CD8-positive, alpha-beta memory T cell (primary cell): ENCODE measurements around the gene F13B. TPM values are rescaled to one million over a fixed set of nuclear protein-coding genes. Genes with fewer than 3 reads are reported as not detected.
"Not testable (repeated sequence)": the region's sequence is repeated elsewhere in the genome, so short reads cannot be mapped to it uniquely, and the experiment has no call there.

Experiments
- CTCF ChIA-PET: fragments of 350-600 bp; sonication (Branson Sonifier 250); formaldehyde crosslinking; loops from one replicate; lab custom pipeline; 2021; ENCODE audit warnings: antibody characterized with exemption; lab: Charles Lee
- POLR2A ChIA-PET: fragments of 350-600 bp; sonication (Branson Sonifier 250); formaldehyde crosslinking; loops from one replicate; lab custom pipeline; 2021; ENCODE audit warnings: antibody characterized with exemption; lab: Charles Lee
- DNase-seq, 5 donors: peaks; one replicate each; pipeline versions ENCODE4 v3.0.0 to v3.0.0-alpha.2; 2020 to 2022; ENCODE audit warnings: mixed read lengths in 1 of 5
- H3K27ac ChIP-seq: one replicate; pipeline ENCODE4 v1.7.0; 2013; ENCODE audit warnings: low read depth, mild to moderate bottlenecking, low read length, moderate library complexity
- H3K27me3 ChIP-seq: 2 replicates; pipeline ENCODE4 v1.7.0; 2013; ENCODE audit warnings: low read length, mild to moderate bottlenecking; ENCODE audit not compliant: insufficient read depth, poor library complexity, severe bottlenecking
- H3K36me3 ChIP-seq: 2 replicates; pipeline ENCODE4 v1.7.0; 2013; ENCODE audit warnings: mild to moderate bottlenecking, low read length, moderate library complexity; ENCODE audit not compliant: insufficient read depth
- H3K4me1 ChIP-seq: 2 replicates; pipeline ENCODE4 v1.7.0; 2013; ENCODE audit warnings: mild to moderate bottlenecking, low read length, moderate library complexity; ENCODE audit not compliant: insufficient read depth
- H3K4me3 ChIP-seq: 2 replicates; pipeline ENCODE4 v1.7.0; 2013; ENCODE audit warnings: mild to moderate bottlenecking, low read length
- H3K9me3 ChIP-seq: 2 replicates; pipeline ENCODE4 v1.7.0; 2013; ENCODE audit warnings: mild to moderate bottlenecking, low read length
- H3K27ac Mint-ChIP-seq, 8 donors: one replicate each; pipeline ENCODE4 v1.8.0; 2020 to 2021; ENCODE audit warnings: mixed read lengths in 8 of 8, mild to moderate bottlenecking in 6 of 8, inconsistent platforms in 3 of 8, moderate library complexity in 3 of 8
- H3K27me3 Mint-ChIP-seq, 2 donors: one replicate each; pipeline ENCODE4 v1.8.0; 2020 to 2021; ENCODE audit warnings: mixed read lengths in 2 of 2, mild to moderate bottlenecking in 1 of 2, moderate library complexity in 1 of 2
- H3K36me3 Mint-ChIP-seq, 3 donors: one replicate each; pipeline ENCODE4 v1.8.0; 2020 to 2021; ENCODE audit warnings: mixed read lengths in 3 of 3, inconsistent platforms in 1 of 3, mild to moderate bottlenecking in 1 of 3
- H3K4me1 Mint-ChIP-seq, 3 donors: one replicate each; pipeline ENCODE4 v1.8.0; 2020 to 2021; ENCODE audit warnings: mixed read lengths in 3 of 3, inconsistent platforms in 1 of 3, mild to moderate bottlenecking in 1 of 3
- H3K4me3 Mint-ChIP-seq, 7 donors: one replicate each; pipeline ENCODE4 v1.8.0; 2020 to 2021; ENCODE audit warnings: mixed read lengths in 7 of 7, mild to moderate bottlenecking in 6 of 7, moderate library complexity in 4 of 7, inconsistent platforms in 2 of 7
- H3K9me3 Mint-ChIP-seq, 5 donors: one replicate each; pipeline ENCODE4 v1.8.0; 2020 to 2022; ENCODE audit warnings: mixed read lengths in 5 of 5, mild to moderate bottlenecking in 3 of 5, moderate library complexity in 2 of 5, inconsistent platforms in 1 of 5
- polyA plus RNA-seq: library from polyadenylated mRNA; unstranded; fragments of 300-500 nt; fragmentation: Illumina TruSeq; gene quantifications from one replicate; pipeline ENCODE4 v1.2.3, GENCODE V29; 2021
- total RNA-seq, 2 experiments: library from RNA; stranded (reverse); gene quantifications; one replicate each; pipeline ENCODE4 v1.2.3, GENCODE V29; 2021

The F13B gene
- total and polyA plus RNA-seq, 3 experiments from 2014 or later, result not detected

DNA sequence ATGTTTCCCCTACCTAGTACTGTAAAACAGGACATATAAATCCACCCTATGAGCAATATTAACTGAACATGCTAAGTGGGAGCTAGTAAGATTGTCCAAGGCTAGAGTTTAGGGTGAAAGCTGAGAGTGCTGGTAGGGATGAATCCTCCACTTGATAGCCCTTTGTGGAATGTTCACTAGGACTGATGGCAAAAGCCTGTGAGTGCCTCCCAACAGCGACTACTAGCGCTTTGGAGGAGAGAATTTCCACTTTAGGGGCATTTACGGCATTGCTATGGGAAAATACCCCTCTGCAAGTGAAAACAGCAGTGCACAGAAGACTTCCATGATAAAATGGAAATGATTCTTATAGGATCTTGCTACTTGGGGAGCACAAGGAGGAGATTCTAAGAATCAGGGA, 53.8 kb downstream of the F13B start:
- no peak for DNase-seq

DNA sequence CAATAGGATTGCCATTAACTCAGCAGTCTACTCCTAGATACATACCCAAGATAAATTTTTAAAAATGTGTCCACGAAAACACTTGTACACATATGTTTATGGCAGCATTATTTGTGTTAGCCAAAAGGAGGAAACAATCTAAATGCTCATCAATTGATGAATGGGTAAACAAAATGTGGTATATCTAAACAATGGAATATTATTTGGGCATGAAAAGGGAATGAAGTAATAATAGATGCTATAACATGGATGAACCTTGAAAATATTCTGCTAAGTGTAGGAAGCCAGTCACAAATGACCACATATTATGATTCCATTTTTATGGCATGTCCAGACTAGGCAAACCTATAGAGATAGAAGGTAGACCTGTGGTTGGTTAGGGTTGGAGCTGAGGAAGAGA, 55.4 kb downstream of the F13B start:
- no peaks in the 10 kb centered on the region for H3K27me3 ChIP-seq
- Mint-ChIP-seq H3K9me3 (peaks cover 3 to 12% (median 7%) of the 10 kb centered on the region in 5 donors), H3K4me3 (no peak overlapping the region), H3K27ac (peak overlapping the region in 1 of 8 donors; percentile 56), H3K36me3 (no peaks in the 10 kb centered on the region), H3K4me1 (no peaks in the 10 kb centered on the region), H3K27me3 (peaks cover 0 to 3% of the 10 kb centered on the region in 2 donors)
- no peaks in the 10 kb centered on the region for H3K36me3 ChIP-seq
- ChIA-PET POLR2A (no interaction called here), CTCF (no interaction called here)
- H3K27ac ChIP-seq, result no peak overlapping the region
- no peaks in the 10 kb centered on the region for H3K4me1 ChIP-seq
- H3K4me3 ChIP-seq, result no peak overlapping the region
- H3K9me3 ChIP-seq, result no peaks in the 10 kb centered on the region
- DNase-seq, result no peak

More for the DNA sequence above, 53.8 kb downstream of the F13B start:
- Mint-ChIP-seq H3K9me3 (peaks cover 3 to 12% (median 7%) of the 10 kb centered on the region in 5 donors), H3K4me1 (no peaks in the 10 kb centered on the region), H3K36me3 (no peaks in the 10 kb centered on the region), H3K27me3 (peaks cover under 1 to 3% of the 10 kb centered on the region in 2 donors), H3K27ac (no peak overlapping the region), H3K4me3 (no peak overlapping the region)
- Histone ChIP-seq H3K4me1 (no peaks in the 10 kb centered on the region), H3K9me3 (no peaks in the 10 kb centered on the region), H3K36me3 (no peaks in the 10 kb centered on the region), H3K27ac (no peak overlapping the region), H3K4me3 (no peak overlapping the region), H3K27me3 (no peaks in the 10 kb centered on the region)
- ChIA-PET CTCF (no interaction called here), POLR2A (no interaction called here)

DNA sequence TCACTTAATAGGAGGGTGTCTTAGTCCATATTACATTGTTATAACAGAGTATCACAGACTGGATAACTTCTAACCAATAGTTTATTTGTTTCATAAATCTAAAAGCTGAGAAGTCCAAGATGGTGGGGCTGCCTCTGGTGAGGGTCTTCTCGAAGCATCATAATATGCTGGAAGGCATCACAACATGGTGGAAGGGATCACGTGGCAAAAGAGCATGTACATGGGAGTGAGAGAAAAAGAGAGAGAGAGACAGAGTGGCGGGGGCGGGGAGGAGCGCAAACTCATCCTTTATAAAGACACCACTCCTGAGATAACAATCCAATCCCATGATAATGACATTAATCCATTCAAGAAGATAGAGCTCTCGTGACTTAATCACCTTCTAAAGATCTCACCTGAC, 58.2 kb downstream of the F13B start:
- POLR2A ChIA-PET, result no interaction called here
- no peaks in the 10 kb centered on the region for H3K4me1 ChIP-seq
- CTCF ChIA-PET, result no interaction called here
- H3K9me3 ChIP-seq, result no peaks in the 10 kb centered on the region
- no peaks in the 10 kb centered on the region for H3K36me3 Mint-ChIP-seq
- DNase-seq, result no peak
- no peak overlapping the region for H3K27ac ChIP-seq
- no peaks in the 10 kb centered on the region for H3K27me3 ChIP-seq
- peaks cover 3 to 6% of the 10 kb centered on the region in 2 donors for H3K27me3 Mint-ChIP-seq
- no peak overlapping the region for H3K4me3 Mint-ChIP-seq
- H3K4me1 Mint-ChIP-seq, result no peaks in the 10 kb centered on the region
- H3K27ac Mint-ChIP-seq, result no peak overlapping the region
- no peak overlapping the region for H3K4me3 ChIP-seq
- H3K9me3 Mint-ChIP-seq, result peaks cover 3 to 12% (median 7%) of the 10 kb centered on the region in 5 donors
- H3K36me3 ChIP-seq, result no peaks in the 10 kb centered on the region

DNA sequence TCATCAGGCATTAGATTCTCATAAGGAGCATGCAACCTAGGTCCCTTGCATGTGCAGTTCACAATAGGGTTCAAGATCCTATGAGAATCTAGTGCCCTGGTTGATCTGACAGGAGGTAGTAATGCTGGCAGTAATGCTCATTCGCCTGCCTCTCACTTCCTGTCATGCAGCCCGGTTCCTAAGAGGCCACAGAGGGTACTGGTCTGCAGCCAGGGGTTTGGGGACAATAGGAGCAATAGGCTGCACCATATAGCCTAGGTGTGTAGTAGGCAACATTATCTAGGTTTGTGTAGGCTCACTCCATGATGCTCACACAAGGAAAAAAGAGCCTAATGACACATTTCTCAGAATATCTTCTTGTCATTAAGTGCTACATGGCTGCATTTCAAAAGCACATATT, 63.9 kb downstream of the F13B start:
- Mint-ChIP-seq H3K9me3 (no peaks in the 10 kb centered on the region), H3K4me3 (no peak overlapping the region), H3K27me3 (peaks cover 0 to 6% of the 10 kb centered on the region in 2 donors), H3K36me3 (no peaks in the 10 kb centered on the region), H3K27ac (no peak overlapping the region), H3K4me1 (no peaks in the 10 kb centered on the region)
- Histone ChIP-seq H3K4me1 (no peaks in the 10 kb centered on the region), H3K27me3 (no peaks in the 10 kb centered on the region), H3K27ac (no peak overlapping the region), H3K9me3 (no peaks in the 10 kb centered on the region), H3K36me3 (no peaks in the 10 kb centered on the region), H3K4me3 (no peak overlapping the region)
- no peak for DNase-seq
- POLR2A ChIA-PET, result no interaction called here
- CTCF ChIA-PET, result no interaction called here

DNA sequence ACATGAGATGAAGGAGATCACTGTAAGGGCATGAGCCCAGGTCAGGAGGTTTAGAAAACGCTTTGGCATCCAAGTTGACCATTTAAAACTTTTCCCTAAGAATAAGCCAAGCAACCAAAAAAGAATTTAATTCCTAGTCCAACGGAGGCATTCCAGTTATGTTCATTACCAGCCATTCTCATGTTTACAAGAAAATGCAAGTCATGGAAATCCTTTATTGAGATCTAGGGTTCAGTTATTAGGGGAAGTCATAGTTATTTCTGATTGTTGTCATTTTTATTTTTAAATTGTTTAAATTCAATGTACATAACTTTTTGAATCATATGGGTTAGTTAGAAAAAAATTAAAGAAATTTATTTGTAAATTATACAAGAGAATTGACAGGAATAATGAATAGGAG, 65.2 kb downstream of the F13B start:
- Histone ChIP-seq H3K4me1 (no peaks in the 10 kb centered on the region), H3K36me3 (no peaks in the 10 kb centered on the region), H3K4me3 (no peak overlapping the region), H3K9me3 (no peaks in the 10 kb centered on the region), H3K27ac (no peak overlapping the region), H3K27me3 (no peaks in the 10 kb centered on the region)
- H3K9me3 Mint-ChIP-seq, result no peaks in the 10 kb centered on the region
- no peak overlapping the region for H3K4me3 Mint-ChIP-seq
- H3K27me3 Mint-ChIP-seq, result peaks cover 0 to 9% of the 10 kb centered on the region in 2 donors
- ChIA-PET POLR2A (no interaction called here), CTCF (no interaction called here)
- H3K4me1 Mint-ChIP-seq, result no peaks in the 10 kb centered on the region
- no peaks in the 10 kb centered on the region for H3K36me3 Mint-ChIP-seq
- no peak overlapping the region for H3K27ac Mint-ChIP-seq
- DNase-seq, result no peak

DNA sequence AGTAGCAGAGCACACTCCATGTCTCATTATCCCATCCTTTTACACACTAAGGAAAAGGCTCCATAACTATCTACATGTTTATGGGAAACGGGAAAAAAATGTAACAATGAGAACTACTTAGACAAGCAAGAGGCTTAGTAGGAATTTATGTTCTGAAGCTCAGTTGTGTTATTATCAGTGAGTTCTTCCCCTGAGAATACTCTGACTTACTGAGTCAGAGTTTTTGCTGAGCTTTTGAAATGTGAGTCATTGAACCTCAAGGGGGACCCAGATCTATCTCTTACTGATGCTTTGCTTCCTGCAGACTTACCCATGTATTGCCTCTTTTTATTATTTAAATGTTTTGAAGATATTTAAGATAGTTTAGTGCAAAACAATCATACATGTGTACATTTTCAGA, 69.6 kb downstream of the F13B start:
- Mint-ChIP-seq H3K4me1 (no peaks in the 10 kb centered on the region), H3K27ac (no peak overlapping the region), H3K36me3 (no peaks in the 10 kb centered on the region), H3K27me3 (peaks cover 0 to 7% of the 10 kb centered on the region in 2 donors), H3K4me3 (no peak overlapping the region), H3K9me3 (peaks cover 0 to under 1% (median 0%) of the 10 kb centered on the region in 5 donors)
- H3K27ac ChIP-seq, result no peak overlapping the region
- H3K36me3 ChIP-seq, result no peaks in the 10 kb centered on the region
- H3K9me3 ChIP-seq, result no peaks in the 10 kb centered on the region
- DNase-seq, result no peak
- H3K4me1 ChIP-seq, result no peaks in the 10 kb centered on the region
- no peaks in the 10 kb centered on the region for H3K27me3 ChIP-seq
- ChIA-PET POLR2A (no interaction called here), CTCF (no interaction called here)
- H3K4me3 ChIP-seq, result no peak overlapping the region

DNA sequence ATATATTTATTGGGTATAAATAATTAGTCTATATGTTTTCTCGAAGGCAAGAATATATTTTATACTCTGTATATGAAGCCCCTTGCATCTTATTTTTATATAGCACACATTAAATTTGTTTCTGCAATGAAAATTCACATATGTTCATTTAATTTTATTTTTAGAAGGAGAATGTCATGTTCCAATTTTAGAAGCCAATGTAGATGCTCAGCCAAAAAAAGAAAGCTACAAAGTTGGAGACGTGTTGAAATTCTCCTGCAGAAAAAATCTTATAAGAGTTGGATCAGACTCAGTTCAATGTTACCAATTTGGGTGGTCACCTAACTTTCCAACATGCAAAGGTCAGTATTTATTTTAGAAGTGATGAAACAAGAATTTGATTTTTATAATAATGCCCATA, 73.1 kb downstream of the F13B start:
- Histone ChIP-seq H3K4me1 (no peaks in the 10 kb centered on the region), H3K27ac (no peak overlapping the region), H3K36me3 (no peaks in the 10 kb centered on the region), H3K9me3 (no peaks in the 10 kb centered on the region), H3K27me3 (no peaks in the 10 kb centered on the region), H3K4me3 (no peak overlapping the region)
- no peaks in the 10 kb centered on the region for H3K4me1 Mint-ChIP-seq
- no peak overlapping the region for H3K4me3 Mint-ChIP-seq
- no peak overlapping the region for H3K27ac Mint-ChIP-seq
- POLR2A ChIA-PET, result no interaction called here
- peaks cover 0 to 2% (median 0%) of the 10 kb centered on the region in 5 donors for H3K9me3 Mint-ChIP-seq
- H3K27me3 Mint-ChIP-seq, result peaks cover 0 to 14% of the 10 kb centered on the region in 2 donors
- no peak for DNase-seq
- CTCF ChIA-PET, result no interaction called here
- no peaks in the 10 kb centered on the region for H3K36me3 Mint-ChIP-seq

DNA sequence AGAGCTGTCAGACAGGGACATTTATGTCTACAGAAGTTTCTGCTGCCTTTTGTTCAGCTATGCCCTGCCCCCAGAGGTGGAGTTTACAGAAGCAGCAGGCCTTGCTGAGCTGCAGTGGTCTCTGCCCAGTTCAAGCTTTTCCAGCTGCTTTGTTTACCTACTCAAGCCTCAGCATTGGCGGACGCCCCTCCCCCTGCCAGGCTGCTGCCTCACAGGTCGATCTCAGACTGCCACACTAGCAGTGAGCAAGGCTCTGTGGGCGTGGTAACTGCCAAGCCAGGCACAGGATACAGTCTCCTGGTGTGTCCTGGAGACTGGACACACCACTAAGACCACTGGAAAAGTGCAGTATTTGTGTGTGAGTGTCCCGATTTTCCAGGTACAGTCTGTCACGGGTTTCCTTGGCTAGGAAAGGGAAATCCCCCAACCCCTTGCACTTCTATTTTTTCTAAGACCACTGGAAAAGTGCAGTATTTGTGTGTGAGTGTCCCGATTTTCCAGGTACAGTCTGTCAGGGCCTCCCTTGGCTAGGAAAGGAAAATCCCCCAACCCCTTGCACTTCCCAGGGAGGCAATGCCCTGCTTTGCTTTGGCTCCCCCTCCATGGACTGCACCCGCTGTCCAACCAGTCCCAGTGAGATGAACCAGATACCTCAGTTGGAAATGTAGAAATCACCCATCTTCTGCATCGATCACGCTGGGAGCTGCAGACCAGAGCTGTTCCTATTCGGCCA, 75.0 kb downstream of the F13B start:
- H3K4me3 Mint-ChIP-seq, H3K4me1 ChIP-seq, H3K9me3 ChIP-seq, H3K27ac Mint-ChIP-seq, POLR2A ChIA-PET, H3K27ac ChIP-seq, H3K36me3 Mint-ChIP-seq, H3K4me3 ChIP-seq, CTCF ChIA-PET, H3K4me1 Mint-ChIP-seq, H3K9me3 Mint-ChIP-seq, H3K36me3 ChIP-seq, H3K27me3 ChIP-seq, DNase-seq: not testable (repeated sequence)
- peaks cover 0 to 13% of the 10 kb centered on the region in 2 donors for H3K27me3 Mint-ChIP-seq
